Measurements from ENCODE around the gene C1QTNF8. TPM values are rescaled to one million over a fixed set of nuclear protein-coding genes. Genes with fewer than 3 reads are reported as not detected.

Gene C1QTNF8
- total RNA-seq, 1 donor from 2014 or later: not detected

- no peak for DNase-seq
These were observed 50.6 kb downstream of the C1QTNF8 start for GRCh38 chr16:1045310-1045992.

DNA sequence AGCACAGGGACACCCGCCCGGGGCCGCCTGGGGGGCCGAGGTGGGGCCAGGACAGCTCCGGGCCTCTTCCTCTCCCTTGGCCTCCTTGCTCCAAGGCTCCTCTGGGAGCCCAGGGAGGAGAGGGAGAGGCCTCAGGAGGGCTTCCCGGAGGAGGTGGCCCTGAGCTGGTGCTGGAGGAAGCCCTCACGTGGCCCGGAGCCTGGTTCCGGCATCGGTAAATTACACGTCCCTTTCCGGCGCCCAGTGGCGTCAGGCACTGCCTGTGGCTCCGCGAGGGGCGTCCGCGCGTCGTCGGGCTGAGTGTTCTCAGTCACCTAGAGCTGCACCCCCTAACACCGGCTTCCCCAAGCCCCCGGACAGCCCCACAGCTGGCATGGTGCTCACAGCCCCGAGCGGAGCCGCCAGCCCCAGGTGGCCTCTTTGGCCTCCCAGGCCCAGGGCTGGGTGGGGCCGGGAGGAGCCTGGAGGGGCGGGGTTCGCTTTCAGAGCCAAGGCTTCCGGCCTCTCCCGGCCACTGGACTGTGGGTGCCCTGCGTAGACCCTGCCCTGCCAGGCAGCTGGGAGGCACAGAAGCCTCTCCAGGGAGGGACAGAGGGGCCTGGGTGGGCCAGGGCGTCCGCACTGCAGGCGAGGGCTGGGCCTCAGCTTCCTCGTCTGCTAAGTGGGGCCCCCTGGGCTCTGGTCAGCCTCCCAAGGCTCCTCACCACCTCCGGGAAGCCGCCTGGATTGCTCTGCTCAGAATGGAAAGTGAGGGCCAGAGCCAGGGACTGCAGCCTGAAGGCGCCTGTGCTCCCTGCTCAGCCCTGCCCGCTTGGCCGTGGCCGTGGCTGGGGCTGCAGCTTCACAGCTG, 51.4 kb downstream of the C1QTNF8 start:
- DNase-seq: no peak

DNA sequence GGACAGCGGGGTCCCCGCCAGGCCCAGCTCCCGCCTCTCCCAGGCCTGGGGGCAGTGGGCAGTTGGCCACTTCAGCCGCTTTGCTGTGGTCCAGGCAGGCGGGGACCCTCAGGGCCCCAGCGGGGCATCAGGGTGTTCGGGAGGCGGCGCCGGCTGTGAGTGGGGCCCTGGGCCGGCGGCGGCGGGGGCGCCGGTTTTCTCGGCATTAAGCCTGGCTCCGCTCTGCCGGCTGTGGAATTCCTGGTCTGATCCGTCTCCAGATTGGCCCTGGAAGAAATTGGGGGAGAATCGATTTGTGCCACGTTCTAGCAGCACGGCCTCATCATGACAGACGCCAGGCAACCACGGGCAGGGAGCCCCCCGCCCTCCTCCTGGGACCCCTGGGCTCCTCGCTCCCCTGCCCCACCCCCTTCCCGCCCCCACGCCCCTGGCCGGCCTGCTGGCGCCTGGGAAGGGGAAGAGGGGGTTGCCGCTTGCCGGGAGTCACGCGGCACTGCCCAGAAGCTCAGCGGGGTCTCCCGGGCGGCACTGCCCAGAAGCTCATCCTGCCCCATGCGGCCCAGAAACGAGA, 52.1 kb downstream of the C1QTNF8 start:
- no peak for DNase-seq

GRCh38 chr16:1042866-1043265, 53.2 kb downstream of the C1QTNF8 start:
- no peak for DNase-seq

GRCh38 chr16:1042049-1042744, 53.8 kb downstream of the C1QTNF8 start:
- DNase-seq: no peak

- no peak for DNase-seq
These were observed 55.7 kb downstream of the C1QTNF8 start for GRCh38 chr16:1040346-1040745.

DNA sequence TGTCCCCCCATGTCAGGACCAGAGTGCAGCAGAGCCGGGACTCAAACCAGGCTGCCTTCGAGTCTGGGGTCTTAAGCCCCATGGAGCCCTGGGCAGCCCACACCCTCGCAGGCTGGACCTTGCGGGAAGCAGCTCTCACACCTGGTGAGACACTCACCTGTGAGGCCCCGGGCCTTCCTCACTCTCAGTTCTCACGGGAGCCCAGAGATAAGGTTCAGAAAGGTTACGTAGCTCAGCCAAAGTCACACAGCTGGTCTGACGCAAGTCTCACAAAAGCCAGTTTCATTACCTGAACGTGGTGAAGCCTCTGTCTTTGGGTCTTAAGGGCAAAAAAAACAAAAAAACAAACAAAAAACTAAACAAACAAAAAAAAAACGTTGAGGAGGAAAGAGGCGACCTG, 56.3 kb downstream of the C1QTNF8 start:
- DNase-seq: no peak

GRCh38 chr16:1038932-1039331, 57.1 kb downstream of the C1QTNF8 start:
- no peak for DNase-seq

Other genes starting within 250 kb of the C1QTNF8 start
- gene LMF1, start 125.3 kb downstream of the C1QTNF8 start, total RNA-seq: 9.4 TPM
- gene SOX8, start 114.5 kb downstream of the C1QTNF8 start, total RNA-seq: 20.1 TPM
- gene SSTR5, start 23.5 kb downstream of the C1QTNF8 start, total RNA-seq: 0.16 TPM
- gene CACNA1H, start 56.9 kb upstream of the C1QTNF8 start, total RNA-seq: 15.4 TPM
- not detected for gene TPSG1, start 129.0 kb upstream of the C1QTNF8 start, total RNA-seq
- not detected for gene TPSB2, start 133.9 kb upstream of the C1QTNF8 start, total RNA-seq
- gene TPSAB1, start 144.5 kb upstream of the C1QTNF8 start, total RNA-seq: not detected
- not detected for gene TPSD1, start 159.8 kb upstream of the C1QTNF8 start, total RNA-seq
- gene UBE2I, start 213.4 kb upstream of the C1QTNF8 start, total RNA-seq: 42.7 TPM
- 5.8 TPM for gene BAIAP3, start 237.4 kb upstream of the C1QTNF8 start, total RNA-seq

All from occipital lobe (tissue), 2 donors.